Body of pancreas (tissue), 4 donors: ENCODE results near the gene TRAK1.

Source experiments
- CTCF ChIP-seq, 7 experiments: fragments of 450-650 bp in 4 of 7; fragments of 200-600 bp in 3 of 7; sonication (generic) in 3 of 7; IDR thresholded peaks; one replicate each; pipeline ENCODE4 v1.5.1; 2016 to 2019; ENCODE audit warnings: antibody characterized with exemption in 7 of 7
- POLR2A ChIP-seq, 3 donors: fragments of 450-650 bp; IDR thresholded peaks; one replicate each; pipeline ENCODE4 v1.6.1; 2016; ENCODE audit warnings: antibody characterized with exemption in 3 of 3, mild to moderate bottlenecking in 2 of 3

GRCh38 chr3:42118762-42119361, 27.7 kb downstream of the TRAK1 start:
- TF ChIP-seq POLR2A (IDR thresholded peaks at IDR 0.05) (no peak), CTCF (IDR thresholded peaks at IDR 0.05) (peak in 4 of 7 experiments; percentile 29 to 37 (median 35))
